ENCODE measurements around the gene TP53INP2.

The TP53INP2 gene

GRCh38 chr20:34675993-34676641 is 28.0 kb upstream of the TP53INP2 start:
- Histone ChIP-seq H3K9me3 (ENCODE audit: low read depth, low read length) (no peaks in the 10 kb centered on the region), H3K4me3 (peak overlapping the region; percentile 98), H3K36me3 (ENCODE audit: insufficient read depth, low read length) (no peaks in the 10 kb centered on the region), H3K9ac (ENCODE audit: insufficient read length) (peak overlapping the region; percentile 85), H3K27ac (peak overlapping the region; percentile 18; the same call in 1 of the 2 replicates)
- TF ChIP-seq POLR2AphosphoS5 (IDR thresholded peaks at IDR 0.05; ENCODE audit: borderline replicate concordance, low read depth, low read length) (no peak), EZH2 (IDR thresholded peaks at IDR 0.05) (no peak), FOXP2 (optimal IDR thresholded peaks at IDR 0.05; ENCODE audit: control extremely low read depth, extremely low read length, insufficient read depth) (no peak)
- no peak for DNase-seq (ENCODE audit: low read depth, low spot score)

GRCh38 chr20:34676642-34677373 is 27.3 kb upstream of the TP53INP2 start, which contains the start of gene PIGU:
PIGU (minus strand) TSS chr20:34677092; CDS start chr20:34677085, 7 bp downstream.
- H3K9ac ChIP-seq (ENCODE audit: insufficient read length), result peak within 1 kb of the TSS; percentile 85
- H3K36me3 ChIP-seq (ENCODE audit: insufficient read depth, low read length), result no peaks in the 10 kb centered on the region
- peak within 1 kb of the TSS; percentile 98 for H3K4me3 ChIP-seq
- peak; percentile 65 for DNase-seq (ENCODE audit: low read depth, low spot score)
- TF ChIP-seq EZH2 (IDR thresholded peaks at IDR 0.05) (no peak), POLR2AphosphoS5 (IDR thresholded peaks at IDR 0.05; ENCODE audit: borderline replicate concordance, low read depth, low read length) (peak; percentile 87), FOXP2 (optimal IDR thresholded peaks at IDR 0.05; ENCODE audit: control extremely low read depth, extremely low read length, insufficient read depth) (peak; percentile 82)
- peak within 1 kb of the TSS; percentile 77; the same call in 1 of the 2 replicates for H3K27ac ChIP-seq
- H3K9me3 ChIP-seq (ENCODE audit: low read depth, low read length), result no peaks in the 10 kb centered on the region

GRCh38 chr20:34680586-34681175 is 23.5 kb upstream of the TP53INP2 start:
- DNase-seq (ENCODE audit: low read depth, low spot score), result peak; percentile 44
- no peaks in the 10 kb centered on the region for H3K36me3 ChIP-seq (ENCODE audit: insufficient read depth, low read length)
- H3K9ac ChIP-seq (ENCODE audit: insufficient read length), result peak overlapping the region; percentile 45
- TF ChIP-seq POLR2AphosphoS5 (IDR thresholded peaks at IDR 0.05; ENCODE audit: borderline replicate concordance, low read depth, low read length), result no peak
- no peak for TF ChIP-seq FOXP2 (optimal IDR thresholded peaks at IDR 0.05; ENCODE audit: control extremely low read depth, extremely low read length, insufficient read depth)
- no peak for TF ChIP-seq EZH2 (IDR thresholded peaks at IDR 0.05)
- H3K27ac ChIP-seq, result peak overlapping the region; percentile 81; the same call in 1 of the 2 replicates
- no peaks in the 10 kb centered on the region for H3K9me3 ChIP-seq (ENCODE audit: low read depth, low read length)
- no peak overlapping the region; the same call in 1 of the 2 replicates for H3K4me3 ChIP-seq

GRCh38 chr20:34683667-34684066 is 20.5 kb upstream of the TP53INP2 start:
- no peaks in the 10 kb centered on the region for H3K9me3 ChIP-seq (ENCODE audit: low read depth, low read length)
- H3K4me3 ChIP-seq, result no peak overlapping the region
- DNase-seq (ENCODE audit: low read depth, low spot score), result no peak
- no peak overlapping the region for H3K9ac ChIP-seq (ENCODE audit: insufficient read length)
- H3K27ac ChIP-seq, result no peak overlapping the region
- no peaks in the 10 kb centered on the region for H3K36me3 ChIP-seq (ENCODE audit: insufficient read depth, low read length)
- TF ChIP-seq POLR2AphosphoS5 (IDR thresholded peaks at IDR 0.05; ENCODE audit: borderline replicate concordance, low read depth, low read length), result no peak
- TF ChIP-seq FOXP2 (optimal IDR thresholded peaks at IDR 0.05; ENCODE audit: control extremely low read depth, extremely low read length, insufficient read depth), result no peak
- TF ChIP-seq EZH2 (IDR thresholded peaks at IDR 0.05), result no peak

- no peaks in the 10 kb centered on the region for H3K9me3 ChIP-seq (ENCODE audit: low read depth, low read length)
- DNase-seq (ENCODE audit: low read depth, low spot score), result no peak
- no peak for TF ChIP-seq POLR2AphosphoS5 (IDR thresholded peaks at IDR 0.05; ENCODE audit: borderline replicate concordance, low read depth, low read length)
- no peak for TF ChIP-seq FOXP2 (optimal IDR thresholded peaks at IDR 0.05; ENCODE audit: control extremely low read depth, extremely low read length, insufficient read depth)
- H3K9ac ChIP-seq (ENCODE audit: insufficient read length), result no peak overlapping the region
- H3K4me3 ChIP-seq, result no peak overlapping the region
- no peaks in the 10 kb centered on the region for H3K36me3 ChIP-seq (ENCODE audit: insufficient read depth, low read length)
- no peak overlapping the region for H3K27ac ChIP-seq
Measured at GRCh38 chr20:34689486-34689885, 14.7 kb upstream of the TP53INP2 start.

- Histone ChIP-seq H3K9me3 (ENCODE audit: low read depth, low read length) (no peaks in the 10 kb centered on the region), H3K27ac (no peak overlapping the region), H3K4me3 (no peak overlapping the region), H3K9ac (ENCODE audit: insufficient read length) (no peak overlapping the region), H3K36me3 (ENCODE audit: insufficient read depth, low read length) (no peaks in the 10 kb centered on the region)
- no peak for TF ChIP-seq EZH2 (IDR thresholded peaks at IDR 0.05)
- TF ChIP-seq FOXP2 (optimal IDR thresholded peaks at IDR 0.05; ENCODE audit: control extremely low read depth, extremely low read length, insufficient read depth), result no peak
- no peak for TF ChIP-seq POLR2AphosphoS5 (IDR thresholded peaks at IDR 0.05; ENCODE audit: borderline replicate concordance, low read depth, low read length)
- no peak for DNase-seq (ENCODE audit: low read depth, low spot score)
Measured at GRCh38 chr20:34691838-34692237, 12.3 kb upstream of the TP53INP2 start.

- Histone ChIP-seq H3K4me3 (no peak overlapping the region), H3K9ac (ENCODE audit: insufficient read length) (no peak overlapping the region), H3K27ac (no peak overlapping the region), H3K9me3 (ENCODE audit: low read depth, low read length) (no peaks in the 10 kb centered on the region), H3K36me3 (ENCODE audit: insufficient read depth, low read length) (no peaks in the 10 kb centered on the region)
- TF ChIP-seq EZH2 (IDR thresholded peaks at IDR 0.05) (no peak), POLR2AphosphoS5 (IDR thresholded peaks at IDR 0.05; ENCODE audit: borderline replicate concordance, low read depth, low read length) (no peak), FOXP2 (optimal IDR thresholded peaks at IDR 0.05; ENCODE audit: control extremely low read depth, extremely low read length, insufficient read depth) (no peak)
- DNase-seq (ENCODE audit: low read depth, low spot score), result no peak
Measured at GRCh38 chr20:34693414-34693813, 10.7 kb upstream of the TP53INP2 start.

- Histone ChIP-seq H3K4me3 (no peak overlapping the region), H3K36me3 (ENCODE audit: insufficient read depth, low read length) (no peaks in the 10 kb centered on the region), H3K9ac (ENCODE audit: insufficient read length) (no peak overlapping the region), H3K27ac (no peak overlapping the region), H3K9me3 (ENCODE audit: low read depth, low read length) (no peaks in the 10 kb centered on the region)
- TF ChIP-seq FOXP2 (optimal IDR thresholded peaks at IDR 0.05; ENCODE audit: control extremely low read depth, extremely low read length, insufficient read depth), result no peak
- TF ChIP-seq EZH2 (IDR thresholded peaks at IDR 0.05), result no peak
- no peak for TF ChIP-seq POLR2AphosphoS5 (IDR thresholded peaks at IDR 0.05; ENCODE audit: borderline replicate concordance, low read depth, low read length)
- DNase-seq (ENCODE audit: low read depth, low spot score), result no peak
Measured at GRCh38 chr20:34701405-34702085, 2.6 kb upstream of the TP53INP2 start.
